ENCODE measurements around the gene KRTAP10-1.

The KRTAP10-1 gene

DNA sequence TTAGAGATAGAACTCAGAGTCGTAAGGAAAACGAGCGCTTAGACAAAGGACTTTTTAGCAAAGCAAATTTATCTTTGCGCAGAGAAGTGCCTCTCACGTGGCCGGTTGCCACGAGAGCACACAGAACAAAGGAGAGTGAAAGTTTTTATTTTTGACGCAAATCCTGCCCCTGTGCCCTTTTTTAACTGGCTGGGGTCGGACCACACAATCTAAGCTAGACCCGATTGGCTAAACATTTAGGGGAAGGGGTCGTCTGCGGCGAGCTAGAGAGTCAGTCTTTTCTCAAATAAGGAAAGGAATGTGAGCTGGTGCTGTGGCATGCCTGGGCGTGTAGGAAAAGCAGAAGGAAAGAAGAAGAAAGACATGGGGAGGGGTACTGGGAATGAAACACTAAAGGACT lies 8.9 kb upstream of the KRTAP10-1 start:
- no peak for DNase-seq (ENCODE audit: low read depth)

DNA sequence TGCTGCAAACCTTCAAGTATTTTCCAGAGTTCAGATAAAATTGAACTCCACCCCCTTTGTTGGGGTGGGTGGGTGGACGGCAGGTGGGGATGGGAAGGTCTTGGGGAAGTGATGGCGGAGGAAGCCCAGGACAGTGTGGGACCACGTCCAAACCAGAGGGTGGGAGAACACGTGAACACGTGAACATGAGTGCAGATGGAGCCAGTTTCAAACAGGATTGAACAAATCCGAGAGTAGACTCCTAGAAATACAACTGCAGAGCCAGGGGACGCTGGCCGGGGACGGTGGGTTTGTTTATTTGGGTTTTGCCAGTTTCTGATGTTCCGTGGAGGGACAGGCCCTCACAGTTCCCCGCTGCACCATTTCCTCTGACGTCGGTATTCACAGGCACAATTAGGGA lies 8.4 kb upstream of the KRTAP10-1 start:
- no peak for DNase-seq (ENCODE audit: low read depth)

DNA sequence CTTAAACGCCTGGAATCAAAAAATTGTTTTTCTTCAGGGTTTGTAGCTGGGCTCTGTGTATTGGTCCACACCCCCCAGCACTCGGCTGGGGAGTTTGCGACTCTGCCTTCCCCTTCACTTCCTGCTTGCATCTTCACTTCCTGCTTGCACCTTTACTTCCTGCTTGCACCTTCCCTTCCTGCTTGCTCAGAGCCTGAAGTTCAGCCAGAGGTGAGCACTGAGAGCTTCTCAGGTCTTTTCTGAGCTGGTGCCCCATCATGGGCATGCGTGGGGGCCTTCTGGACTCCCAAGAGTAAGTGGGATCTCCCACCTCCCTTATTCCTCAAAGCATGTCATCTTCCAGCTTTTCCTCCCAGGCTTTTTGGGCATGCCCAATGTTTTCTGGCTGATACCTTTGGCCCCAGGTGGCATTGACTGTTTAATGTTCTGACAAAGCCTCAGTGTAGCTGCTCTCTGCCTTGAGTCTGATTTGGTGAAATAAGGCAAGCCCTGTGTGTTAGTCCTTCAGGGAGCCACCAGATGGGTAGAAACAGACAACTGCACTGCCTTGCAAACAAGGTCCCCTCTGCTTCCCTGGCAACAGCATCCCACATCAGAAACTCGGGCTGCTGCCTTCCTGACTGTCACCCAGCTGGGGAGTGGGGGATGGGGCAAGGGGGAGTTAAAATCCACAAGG lies 7.8 kb upstream of the KRTAP10-1 start:
- DNase-seq (ENCODE audit: low read depth) = no peak

DNA sequence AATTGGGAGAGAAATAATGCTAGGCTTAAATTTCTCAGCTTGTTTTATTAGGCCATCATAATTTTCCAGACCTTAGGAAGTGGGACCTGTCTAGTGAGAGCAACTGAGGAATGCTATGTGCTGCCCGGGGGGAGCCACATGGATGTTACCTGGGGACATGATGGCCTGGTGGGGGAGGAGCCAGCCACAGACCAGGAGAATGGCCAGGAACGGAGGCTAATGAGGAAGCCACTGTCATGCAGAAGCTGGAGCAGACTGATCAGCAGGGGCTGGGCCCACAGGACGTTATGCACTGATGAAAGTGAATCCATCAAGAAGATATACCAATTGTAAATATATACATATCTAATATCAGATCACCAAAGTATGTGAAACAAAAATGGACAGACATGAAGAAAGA lies 4.6 kb upstream of the KRTAP10-1 start:
- DNase-seq (ENCODE audit: low read depth) = no peak

DNA sequence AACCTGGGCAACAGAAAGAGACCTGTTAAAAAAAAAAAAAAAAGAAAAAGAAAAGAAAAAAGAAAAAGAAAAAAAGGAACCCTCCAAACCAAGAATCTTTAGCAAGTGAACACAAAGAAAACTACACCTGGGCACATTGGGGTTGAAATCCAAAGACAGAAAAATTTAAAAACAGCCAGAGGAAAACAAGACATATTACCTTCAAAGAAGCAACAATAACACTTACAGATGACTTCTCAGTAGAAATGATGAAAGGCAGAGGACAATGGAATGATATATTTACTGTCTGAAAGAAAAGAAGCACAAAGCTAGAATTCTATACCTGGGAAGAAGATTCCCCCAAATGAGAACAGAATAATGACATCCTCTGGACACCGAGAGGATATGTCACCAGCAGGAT lies 2.7 kb upstream of the KRTAP10-1 start:
- DNase-seq (ENCODE audit: low read depth) = no peak

DNA sequence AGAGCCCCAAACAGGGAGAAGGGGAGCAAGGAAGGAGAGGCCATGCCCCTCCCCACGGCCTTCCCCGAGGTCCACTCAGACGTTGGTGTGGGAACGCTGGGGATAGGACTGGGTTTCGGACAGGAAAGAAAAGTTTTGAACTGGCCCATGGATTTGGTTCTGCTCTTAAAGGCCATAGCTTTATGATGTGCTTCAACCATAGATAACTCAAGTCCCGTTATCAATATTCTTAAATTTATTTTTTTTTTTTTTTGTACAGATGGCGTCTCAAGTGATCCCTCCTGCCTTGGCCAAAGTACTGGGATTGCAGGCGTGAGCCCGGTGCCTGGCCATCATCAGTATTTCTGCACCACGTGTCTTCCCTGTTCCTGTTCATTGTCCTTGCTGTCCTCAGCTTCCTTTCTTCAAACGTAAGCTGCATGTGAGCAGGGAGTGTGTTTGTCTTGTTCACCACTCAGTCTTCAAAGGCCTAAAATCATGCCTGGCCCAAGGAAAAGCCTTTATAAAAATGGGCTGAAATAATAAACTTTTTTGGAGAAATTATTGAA lies 820 bp upstream of the KRTAP10-1 start:
- DNase-seq (ENCODE audit: low read depth) = no peak

DNA sequence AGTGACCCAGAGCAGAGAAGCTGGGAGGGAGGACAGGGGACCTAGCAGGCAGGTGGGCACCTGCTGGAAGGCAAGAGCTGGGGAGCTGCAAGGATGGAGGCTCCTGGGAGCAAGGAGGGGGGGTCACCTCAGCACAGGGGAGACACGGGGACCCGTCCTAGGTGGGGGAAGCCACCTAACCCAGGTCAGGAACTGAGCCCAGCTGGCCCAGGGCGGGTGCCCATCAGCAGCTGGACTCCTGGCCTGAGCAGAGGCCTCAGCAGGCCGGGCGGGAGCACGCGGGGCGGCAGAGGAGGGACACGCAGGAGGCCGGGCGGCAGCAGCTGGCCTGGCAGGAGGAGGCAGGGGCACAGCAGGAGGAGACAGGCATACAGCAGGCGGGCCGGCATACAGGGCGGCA lies 949 bp downstream of the KRTAP10-1 start:
- DNase-seq (ENCODE audit: low read depth) = no peak

DNA sequence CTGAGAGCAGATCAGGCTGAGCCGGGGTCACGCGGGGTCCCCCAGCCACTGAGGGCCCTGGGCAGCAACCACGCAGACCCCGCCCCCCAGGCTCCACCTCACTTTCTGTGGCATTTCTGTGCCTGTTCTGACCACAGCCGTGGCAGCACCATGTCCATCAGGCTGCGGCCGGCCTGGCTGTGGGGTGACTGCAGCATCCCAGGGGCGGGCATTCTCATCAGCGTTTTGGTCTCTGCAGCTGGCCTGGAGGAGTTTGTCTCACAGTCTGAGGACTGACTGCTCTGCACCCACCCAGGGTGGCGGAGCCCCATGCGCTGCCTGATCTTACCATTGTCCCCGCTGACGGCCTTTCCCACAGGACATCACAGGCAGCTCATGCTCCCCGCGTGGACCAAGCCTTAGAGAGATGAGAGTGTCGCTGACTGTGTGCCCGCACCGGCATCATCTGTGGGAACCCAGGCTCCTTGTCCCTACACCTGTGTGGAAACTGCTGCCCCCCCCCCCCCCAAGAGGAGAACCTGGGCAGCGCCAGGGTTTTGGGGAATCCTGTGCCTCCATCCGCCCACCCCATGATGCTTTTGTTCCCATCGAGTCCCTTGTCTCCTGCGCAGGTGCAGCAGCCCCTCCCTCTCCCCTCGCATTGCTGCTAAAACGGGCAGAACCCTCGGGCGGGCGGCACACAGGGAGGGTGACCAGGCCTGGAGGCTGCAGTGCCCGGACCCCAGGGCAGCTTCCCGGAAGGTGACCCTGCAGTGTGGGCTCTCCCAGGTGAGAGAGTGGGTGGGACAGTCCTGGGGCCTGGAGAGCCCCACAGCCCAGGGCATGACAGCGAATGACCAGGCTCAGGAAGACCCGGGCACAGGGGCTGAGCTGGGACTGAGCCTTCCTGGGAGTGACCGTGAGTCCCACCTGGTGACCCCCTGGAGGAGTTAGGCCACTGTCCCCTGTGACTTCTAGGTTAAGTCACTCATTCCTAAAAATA lies 1.8 kb downstream of the KRTAP10-1 start:
- DNase-seq (ENCODE audit: low read depth) = no peak

DNA sequence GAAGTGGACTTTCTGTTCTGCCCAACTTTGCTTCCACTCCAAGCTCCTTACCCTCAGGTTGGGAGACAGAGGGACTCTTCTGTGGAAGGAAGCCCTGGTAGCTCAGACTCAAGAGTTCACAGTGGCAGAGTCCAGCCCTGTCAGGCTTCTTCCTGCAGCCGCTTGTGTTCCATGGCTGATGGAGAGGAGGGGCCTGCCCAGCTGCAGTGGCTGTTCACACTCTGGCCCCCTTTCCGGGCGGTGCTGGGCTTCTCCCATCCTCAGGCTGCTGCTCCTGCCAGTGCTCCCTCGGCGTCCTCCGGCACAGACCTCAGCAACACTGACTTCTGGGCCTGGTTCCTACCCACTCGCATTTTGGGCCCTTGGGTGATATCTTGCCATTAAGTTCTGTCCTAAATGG lies 4.0 kb downstream of the KRTAP10-1 start:
- no peak for DNase-seq (ENCODE audit: low read depth)

DNA sequence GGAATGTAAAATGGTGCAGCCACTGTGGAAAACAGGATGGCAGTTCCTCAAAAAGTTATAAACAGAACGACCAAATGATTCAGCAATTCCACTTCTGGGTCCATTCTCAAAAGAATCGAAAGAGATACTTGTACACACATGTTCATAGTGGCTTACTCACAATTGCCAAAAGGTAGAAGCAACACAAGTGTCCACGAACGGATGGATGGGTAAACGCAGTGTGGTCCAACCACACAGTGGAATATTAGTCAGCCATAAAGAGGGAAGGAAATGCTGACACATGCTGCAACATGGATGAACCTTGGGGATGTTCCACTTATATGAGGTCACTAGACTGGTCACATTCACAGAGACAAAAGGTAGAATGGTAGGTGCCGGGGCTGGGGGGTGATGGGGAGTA lies 5.3 kb downstream of the KRTAP10-1 start:
- no peak for DNase-seq (ENCODE audit: low read depth)

DNA sequence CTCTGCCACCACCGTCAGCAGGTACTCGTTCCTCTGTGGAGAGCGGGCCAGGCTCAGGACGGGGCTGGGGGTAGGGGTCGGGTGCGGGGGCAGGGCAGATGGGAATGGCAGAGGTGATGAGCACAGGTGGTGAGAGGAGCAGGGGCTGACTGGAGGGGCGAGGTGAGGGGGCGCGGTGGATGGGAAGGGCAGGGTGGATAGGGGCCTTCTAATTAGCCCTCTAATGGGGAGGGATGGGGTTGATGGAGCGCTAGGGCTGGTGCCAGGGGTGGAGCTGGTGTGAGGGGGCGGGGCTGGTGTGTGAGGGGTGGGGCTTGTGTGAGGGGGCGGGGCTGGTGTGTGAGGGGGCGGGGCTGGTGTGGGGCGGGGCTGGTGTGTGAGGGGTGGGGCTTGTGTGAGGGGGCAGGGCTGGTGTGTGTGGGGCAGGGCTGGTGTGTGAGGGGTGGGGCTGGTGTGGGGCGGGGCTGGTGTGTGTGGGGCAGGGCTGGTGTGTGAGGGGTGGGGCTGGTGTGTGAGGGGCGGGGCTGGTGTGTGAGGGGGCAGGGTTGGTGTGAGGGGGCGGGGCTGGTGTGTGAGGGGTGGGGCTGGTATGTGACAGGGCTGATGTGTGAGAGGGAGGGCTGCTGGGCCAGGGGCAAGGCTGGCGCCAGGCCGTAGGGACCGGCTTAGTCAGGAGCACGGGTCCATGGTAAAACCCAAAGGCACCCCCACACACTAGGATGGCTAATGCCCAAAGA lies 5.9 kb downstream of the KRTAP10-1 start:
- DNase-seq (ENCODE audit: low read depth) = no peak

DNA sequence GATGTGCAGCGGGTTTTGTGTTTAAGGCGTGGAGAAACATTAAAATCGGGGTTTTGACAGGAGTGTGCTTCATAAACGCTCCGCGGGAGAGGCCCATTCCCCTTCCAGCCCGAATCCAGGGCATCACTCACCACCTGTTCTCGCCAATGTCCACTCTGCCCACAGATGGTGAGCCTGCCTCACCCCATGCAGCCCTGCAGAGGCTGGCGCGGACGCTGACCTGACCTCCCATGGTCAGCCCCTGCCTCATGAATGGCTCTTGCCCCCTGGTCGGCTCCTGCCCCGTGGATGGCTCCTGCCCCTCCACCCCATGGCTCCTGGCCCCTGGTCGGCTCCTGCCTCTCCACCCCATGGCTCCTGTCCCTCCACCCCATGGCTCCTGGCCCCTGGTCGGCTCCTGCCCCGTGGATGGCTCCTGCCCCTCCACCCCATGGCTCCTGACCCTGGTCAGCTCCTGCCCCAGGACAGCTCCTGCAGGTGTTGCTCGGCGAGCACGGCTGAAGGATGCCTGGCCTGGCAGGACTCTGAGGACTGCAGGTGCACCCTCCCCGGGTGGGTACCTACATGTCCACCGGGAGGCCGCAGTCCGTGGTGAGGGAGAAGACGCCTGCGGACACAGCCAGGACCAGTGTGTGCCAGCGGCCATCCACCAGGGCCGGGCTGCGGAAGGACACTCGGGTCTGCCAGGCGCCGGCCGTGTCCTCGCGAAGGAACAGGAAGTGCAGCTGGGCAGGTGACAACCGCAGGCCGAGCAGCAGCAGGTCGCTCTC lies 6.7 kb downstream of the KRTAP10-1 start:
- DNase-seq (ENCODE audit: low read depth) = no peak

DNA sequence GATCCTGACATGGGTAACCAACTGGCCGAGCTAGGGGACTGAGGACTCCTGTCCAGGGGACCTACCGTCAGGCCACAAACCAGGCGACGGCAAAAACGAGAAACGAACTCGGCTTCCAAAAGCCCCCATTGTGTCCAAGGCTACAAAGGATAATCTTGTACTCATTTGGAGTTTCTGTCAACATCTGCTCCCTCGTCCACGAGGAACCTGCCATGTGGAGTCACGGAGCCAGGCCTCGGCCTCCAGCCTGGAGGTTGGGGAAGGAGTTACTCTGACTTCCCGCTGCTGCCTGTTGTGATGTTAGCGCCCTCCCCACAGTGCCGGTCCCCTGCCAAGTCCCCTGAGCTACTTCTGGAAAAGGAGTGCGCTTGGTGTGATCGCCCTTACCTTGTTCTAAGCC lies 7.3 kb downstream of the KRTAP10-1 start:
- DNase-seq (ENCODE audit: low read depth) = no peak

DNA sequence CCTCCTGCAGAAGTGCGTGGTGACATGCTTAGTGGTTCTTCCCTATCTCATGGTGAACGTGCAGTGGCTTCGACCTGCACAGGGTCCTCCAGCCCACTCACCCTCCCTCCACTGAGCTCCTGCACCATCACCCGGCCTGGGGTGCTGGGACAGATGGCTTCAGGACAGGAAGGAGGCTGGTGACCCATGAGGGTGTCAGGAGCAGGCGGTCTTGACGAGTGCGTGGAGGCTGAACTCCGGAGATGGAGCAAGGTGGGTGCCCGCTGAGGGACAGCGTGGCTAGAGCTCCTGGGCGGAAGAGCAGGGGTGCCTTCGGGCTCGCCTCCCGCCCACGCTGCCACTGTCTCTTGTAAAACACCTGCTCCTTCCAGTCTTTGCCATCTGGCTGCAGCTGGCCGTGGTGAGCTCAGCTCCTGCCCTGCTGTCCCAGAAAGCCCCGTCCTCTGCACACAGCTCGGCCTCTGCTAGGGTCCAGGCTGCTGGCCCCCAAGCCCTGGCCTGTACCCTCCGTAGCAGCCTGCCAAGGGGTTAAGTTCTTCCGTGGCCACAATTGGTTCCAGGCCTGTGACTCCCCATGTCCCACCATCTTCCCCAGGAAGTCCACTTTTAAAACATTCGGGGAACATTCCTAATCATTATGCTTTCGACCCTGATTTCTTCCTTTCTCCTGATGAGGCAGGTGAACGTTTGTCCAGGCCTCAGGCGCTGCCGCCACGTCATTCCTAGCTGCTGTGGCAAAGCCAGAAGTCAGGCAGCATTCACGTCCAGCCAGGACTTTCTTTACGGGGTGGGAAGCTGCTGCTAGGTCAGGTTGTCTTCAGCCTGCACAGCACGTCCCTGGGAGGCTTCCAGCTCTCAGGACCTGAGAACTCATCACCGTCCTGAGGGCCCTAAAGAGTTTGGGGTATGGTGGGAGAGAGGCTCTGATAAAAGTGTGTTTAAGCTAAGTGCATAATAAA lies 8.1 kb downstream of the KRTAP10-1 start:
- no peak for DNase-seq (ENCODE audit: low read depth)

DNA sequence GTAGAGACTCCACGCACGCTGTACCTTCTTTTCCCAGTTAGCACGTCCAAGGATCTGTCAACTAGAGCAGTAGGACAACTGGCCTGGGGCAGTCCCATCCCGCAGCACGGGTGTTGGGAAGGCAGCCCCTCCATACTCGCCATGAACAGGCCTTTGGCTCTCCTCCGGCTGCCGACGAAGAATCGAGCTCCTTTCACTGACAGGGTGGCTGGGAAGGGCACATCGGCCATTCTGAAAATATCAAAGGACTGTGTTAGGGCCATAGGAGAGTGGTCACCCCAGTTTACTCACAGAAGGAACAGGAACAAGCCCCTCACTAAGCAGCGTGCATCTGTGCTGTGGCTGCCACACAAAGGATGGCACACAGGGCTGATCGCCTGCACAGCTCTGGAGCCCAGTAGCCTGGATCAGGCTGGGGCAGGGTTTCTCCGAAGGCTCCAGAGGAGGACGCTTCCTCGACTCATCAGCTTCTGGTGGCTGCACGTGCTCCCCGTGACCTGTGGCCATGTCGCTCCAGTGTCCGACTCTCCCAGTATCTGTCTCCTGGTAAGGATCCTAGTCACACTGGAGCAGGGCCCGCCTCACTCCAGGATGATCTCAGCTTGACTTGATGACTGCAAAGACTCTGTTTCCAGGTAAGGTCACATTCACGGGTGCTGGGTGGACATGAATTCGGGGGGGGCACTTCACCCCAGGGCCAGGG lies 8.9 kb downstream of the KRTAP10-1 start:
- no peak for DNase-seq (ENCODE audit: low read depth)

DNA sequence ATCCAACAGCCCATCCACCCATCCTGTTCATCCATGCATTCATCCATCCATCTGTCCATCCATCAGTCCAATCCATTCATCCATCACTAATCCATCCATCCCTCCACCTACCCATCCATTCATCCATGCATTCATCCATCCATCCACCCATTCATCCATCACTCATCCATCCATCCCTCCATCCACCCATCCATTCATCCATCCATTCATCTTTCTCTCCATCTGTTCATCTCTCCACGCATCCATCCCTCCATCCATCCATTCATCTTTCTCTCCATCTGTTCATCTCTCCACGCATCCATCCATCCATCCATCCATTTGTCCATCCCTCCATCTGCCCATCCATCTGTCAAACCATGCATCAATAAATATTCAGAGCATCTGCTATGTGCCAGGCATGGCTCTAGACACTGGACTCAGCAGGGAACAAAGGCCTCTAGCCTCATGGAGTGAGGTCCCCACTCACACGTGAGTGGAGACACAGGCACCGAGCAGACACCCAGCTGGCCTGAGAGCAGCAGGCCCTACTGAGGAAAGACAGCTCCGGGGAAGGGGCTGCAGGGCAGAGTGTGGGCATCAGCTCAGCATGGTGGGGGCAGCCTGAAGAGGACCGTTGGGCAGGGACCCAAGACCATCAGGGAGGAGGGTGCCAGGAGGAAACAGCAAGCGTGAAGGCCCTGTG lies 9.6 kb downstream of the KRTAP10-1 start:
- no peak for DNase-seq (ENCODE audit: low read depth)

DNA sequence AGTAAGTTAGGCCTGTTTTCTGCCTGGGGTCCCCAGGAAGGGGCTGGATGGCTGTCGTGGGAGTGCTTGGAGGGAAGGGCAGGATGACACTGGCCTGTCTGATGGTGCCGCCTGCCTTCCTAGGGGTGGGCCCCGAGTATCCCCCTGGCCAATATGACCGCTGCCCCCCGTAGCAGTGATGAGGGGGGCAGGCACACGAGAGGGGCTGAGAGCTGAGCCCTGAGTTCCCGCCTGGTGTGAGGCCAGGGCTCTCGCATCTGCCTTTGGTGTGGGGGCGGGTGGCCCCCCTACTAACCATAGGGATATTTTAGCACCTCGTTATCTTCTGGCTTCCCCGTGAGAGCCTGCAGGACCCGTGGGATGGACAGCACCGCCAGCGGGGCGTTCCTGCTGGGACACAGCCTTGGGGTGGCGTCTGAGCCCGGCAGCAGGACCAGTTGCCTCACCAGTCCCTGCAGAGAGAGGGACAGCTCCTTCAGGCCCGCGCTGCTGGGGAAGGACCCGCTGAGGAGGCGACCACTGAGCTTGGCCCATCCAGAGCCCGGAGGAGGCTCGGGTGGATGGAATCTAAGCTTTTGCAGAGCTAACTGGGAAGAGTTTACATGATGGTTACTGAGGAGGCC lies 10.4 kb downstream of the KRTAP10-1 start:
- DNase-seq (ENCODE audit: low read depth) = no peak

DNA sequence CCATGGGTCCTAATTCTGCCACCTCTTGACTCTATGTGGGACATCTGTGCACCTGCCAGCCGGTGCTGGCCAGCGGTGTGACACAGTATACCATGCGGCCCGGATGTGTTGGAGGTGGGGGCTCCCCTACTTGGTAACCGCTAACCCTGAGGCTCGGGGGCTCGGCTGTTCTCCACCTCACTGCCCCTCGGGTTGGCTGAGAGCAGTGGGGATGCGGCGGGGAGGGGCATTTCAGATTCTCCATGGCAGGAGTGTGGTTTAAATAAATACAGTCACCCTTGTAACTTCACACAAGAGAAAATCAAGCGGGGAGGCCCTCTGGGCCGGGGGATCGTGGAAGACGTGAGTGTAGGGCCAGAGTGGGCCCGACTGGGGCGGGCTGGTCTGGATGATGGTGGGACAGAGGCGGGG lies 11.0 kb downstream of the KRTAP10-1 start:
- DNase-seq (ENCODE audit: low read depth) = no peak

DNA sequence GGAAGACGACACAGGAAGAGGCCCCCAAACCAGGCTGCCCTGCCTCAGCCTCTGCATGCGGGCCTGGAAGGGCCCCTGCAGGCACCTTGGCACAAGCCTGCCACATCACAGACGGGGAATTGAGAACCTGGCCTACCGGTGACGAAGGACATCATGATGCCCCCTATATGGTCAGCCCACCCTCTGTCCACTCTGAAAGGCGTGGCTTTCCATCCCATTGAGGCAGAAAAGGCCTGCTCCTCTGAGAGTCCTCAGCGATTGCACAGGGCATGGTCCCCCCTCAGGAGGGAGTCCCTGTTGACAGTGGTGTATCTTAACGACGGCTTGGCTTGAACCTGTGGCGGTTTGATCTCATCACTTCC lies 11.4 kb downstream of the KRTAP10-1 start:
- no peak for DNase-seq (ENCODE audit: low read depth)
